ENCODE data around the gene PAX8.
"Not testable (repeated sequence)": the region's sequence is repeated elsewhere in the genome, so short reads cannot be mapped to it uniquely, and the experiment has no call there.

Gene PAX8

DNA sequence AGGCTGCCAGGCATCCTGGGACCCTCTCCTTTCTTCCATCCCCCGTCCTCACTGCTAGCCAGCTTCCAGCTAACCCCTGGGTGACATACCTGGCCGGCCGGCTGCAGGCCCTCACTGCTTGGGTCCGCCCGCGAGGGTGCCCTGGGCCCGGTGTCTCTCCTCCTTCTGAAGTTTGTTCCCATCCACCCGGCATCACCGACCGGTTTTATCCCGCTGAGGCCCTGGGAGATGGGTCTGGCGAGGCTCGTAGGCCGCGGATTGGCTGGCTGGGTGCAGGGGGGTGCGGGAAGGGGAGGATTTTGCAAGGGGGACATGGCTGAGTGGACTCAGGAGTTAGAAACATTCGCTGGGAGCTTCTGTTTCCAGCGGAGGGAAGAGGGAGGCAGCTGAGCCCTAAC is at the start of gene PAX8:
TSS of gene PAX8 (minus strand) at position 180 of the 398 bp plus-strand sequence. CDS start 527 bp downstream, outside the sequence.
- no peaks in the 10 kb centered on the region for H3K36me3 ChIP-seq (ENCODE audit: control insufficient read depth in 2 of 2, insufficient read depth in 1 of 2, low read length in 2 of 2)
- ChIA-PET POLR2A (no interaction called here), CTCF (interaction anchor here (0.6 kb wide), 1 partner anchor 80 kb away, joined by 3 read pairs; no protein-coding TSS in a partner anchor)
- H3K4me1 ChIP-seq (ENCODE audit: control insufficient read depth, insufficient read depth, low read length) = no peaks in the 10 kb centered on the region
- no peak within 1 kb of the TSS for H3K27ac ChIP-seq (ENCODE audit: extremely low read depth, low read depth, low read length)
- no peaks in the 10 kb centered on the region for H3K9me3 ChIP-seq (ENCODE audit: control insufficient read depth, insufficient read depth, low read depth, low read length)
- TF ChIP-seq, protein P1, sequence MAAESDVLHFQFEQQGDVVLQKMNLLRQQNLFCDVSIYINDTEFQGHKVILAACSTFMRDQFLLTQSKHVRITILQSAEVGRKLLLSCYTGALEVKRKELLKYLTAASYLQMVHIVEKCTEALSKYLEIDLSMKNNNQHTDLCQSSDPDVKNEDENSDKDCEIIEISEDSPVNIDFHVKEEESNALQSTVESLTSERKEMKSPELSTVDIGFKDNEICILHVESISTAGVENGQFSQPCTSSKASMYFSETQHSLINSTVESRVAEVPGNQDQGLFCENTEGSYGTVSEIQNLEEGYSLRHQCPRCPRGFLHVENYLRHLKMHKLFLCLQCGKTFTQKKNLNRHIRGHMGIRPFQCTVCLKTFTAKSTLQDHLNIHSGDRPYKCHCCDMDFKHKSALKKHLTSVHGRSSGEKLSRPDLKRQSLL (tag by site-specific recombination; IDR thresholded peaks at IDR 0.05) = no peak
- no peak for TF ChIP-seq ZNF830 (tag by site-specific recombination; IDR thresholded peaks at IDR 0.05; ENCODE audit: low read depth)
- no peak for TF ChIP-seq ZNF76 (tag by site-specific recombination; IDR thresholded peaks at IDR 0.05; ENCODE audit: borderline replicate concordance, low read depth)
- no peak for TF ChIP-seq ZNF660 (tag by site-specific recombination; IDR thresholded peaks at IDR 0.05)
- no peak for TF ChIP-seq YY1 (tag by site-specific recombination; IDR thresholded peaks at IDR 0.05)
- TF ChIP-seq, protein P2, sequence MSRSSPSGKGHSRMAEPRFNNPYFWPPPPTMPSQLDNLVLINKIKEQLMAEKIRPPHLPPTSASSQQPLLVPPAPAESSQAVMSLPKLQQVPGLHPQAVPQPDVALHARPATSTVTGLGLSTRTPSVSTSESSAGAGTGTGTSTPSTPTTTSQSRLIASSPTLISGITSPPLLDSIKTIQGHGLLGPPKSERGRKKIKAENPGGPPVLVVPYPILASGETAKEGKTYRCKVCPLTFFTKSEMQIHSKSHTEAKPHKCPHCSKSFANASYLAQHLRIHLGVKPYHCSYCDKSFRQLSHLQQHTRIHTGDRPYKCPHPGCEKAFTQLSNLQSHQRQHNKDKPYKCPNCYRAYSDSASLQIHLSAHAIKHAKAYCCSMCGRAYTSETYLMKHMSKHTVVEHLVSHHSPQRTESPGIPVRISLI (tag by site-specific recombination; IDR thresholded peaks at IDR 0.05) = no peak
- TF ChIP-seq ZNF335 (tag by site-specific recombination; conservative IDR thresholded peaks at IDR 0.05) = no peak
- no peak for TF ChIP-seq ZSCAN30 (tag by site-specific recombination; IDR thresholded peaks at IDR 0.05)
- TF ChIP-seq HOXA7 (CRISPR knock-in tag; IDR thresholded peaks at IDR 0.05; ENCODE audit: borderline replicate concordance) = no peak
- H3K4me3 ChIP-seq (ENCODE audit: low read depth, low read length) = no peak within 1 kb of the TSS

DNA sequence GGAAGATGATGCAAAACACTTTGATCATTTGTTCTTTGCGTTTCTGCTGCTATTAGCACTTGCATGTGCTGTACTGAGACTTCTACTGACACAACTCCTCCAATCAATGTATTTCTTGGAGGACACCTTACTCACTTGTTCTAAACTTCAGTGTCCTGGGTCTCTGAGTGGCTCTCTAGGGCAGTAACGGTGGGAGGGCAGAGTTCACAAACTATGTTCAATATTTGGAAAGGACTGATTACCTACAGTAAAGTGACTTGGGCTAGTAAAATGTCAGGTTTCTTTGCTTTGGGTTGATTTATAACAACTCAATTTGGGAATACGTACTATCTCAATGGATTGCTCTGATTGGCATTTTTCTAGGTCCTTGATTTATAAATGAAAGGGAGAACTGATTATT is 49.3 kb upstream of the PAX8 start:
- H3K4me1 ChIP-seq (ENCODE audit: control insufficient read depth, insufficient read depth, low read length) = peaks cover 3% of the 10 kb centered on the region; the same call in 1 of the 2 replicates
- POLR2A ChIA-PET = no interaction called here
- TF ChIP-seq ZNF391 (tag by site-specific recombination; IDR thresholded peaks at IDR 0.05; ENCODE audit: borderline replicate concordance, low read depth) (no peak), ZNF521 (tag by site-specific recombination; IDR thresholded peaks at IDR 0.05) (no peak)
- TF ChIP-seq, protein P3, sequence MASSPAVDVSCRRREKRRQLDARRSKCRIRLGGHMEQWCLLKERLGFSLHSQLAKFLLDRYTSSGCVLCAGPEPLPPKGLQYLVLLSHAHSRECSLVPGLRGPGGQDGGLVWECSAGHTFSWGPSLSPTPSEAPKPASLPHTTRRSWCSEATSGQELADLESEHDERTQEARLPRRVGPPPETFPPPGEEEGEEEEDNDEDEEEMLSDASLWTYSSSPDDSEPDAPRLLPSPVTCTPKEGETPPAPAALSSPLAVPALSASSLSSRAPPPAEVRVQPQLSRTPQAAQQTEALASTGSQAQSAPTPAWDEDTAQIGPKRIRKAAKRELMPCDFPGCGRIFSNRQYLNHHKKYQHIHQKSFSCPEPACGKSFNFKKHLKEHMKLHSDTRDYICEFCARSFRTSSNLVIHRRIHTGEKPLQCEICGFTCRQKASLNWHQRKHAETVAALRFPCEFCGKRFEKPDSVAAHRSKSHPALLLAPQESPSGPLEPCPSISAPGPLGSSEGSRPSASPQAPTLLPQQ (tag by site-specific recombination; IDR thresholded peaks at IDR 0.05) = no peak

DNA sequence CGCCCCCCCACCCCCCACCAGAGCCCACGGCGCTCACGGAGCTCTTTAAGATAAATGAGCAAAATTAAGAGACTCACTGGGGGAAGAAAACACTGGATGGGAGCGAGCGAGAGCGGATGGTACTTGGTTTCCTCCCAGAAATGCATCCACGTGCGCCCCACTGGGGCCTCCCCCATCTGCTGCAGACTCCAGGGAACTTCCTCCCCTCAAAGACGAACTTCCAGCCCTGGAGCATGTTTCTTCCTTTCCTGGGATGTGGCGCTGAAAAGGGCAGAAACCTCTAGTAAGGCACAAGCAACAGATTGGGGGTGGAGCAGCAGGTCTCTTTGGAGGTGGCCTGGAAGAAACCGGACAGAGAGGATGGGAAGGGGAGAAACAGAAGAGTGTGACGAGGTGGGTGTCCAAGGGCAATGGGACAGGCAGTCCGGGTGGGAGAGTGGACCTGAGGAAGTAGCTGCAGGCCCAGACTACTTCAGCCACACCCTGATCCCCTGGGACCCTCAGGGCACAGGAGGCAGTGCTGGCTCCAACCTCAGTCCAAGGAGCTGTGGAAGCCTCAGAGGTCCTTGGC is 46.5 kb upstream of the PAX8 start:
- TF ChIP-seq ZNF335 (tag by site-specific recombination; conservative IDR thresholded peaks at IDR 0.05) (peak; percentile 86), ZNF423 (tag by site-specific recombination; IDR thresholded peaks at IDR 0.05) (peak; percentile 30; the same call in 1 of the 2 replicates), GLIS1 (tag by site-specific recombination; IDR thresholded peaks at IDR 0.05) (peak; percentile 64), SCRT2 (tag by site-specific recombination; IDR thresholded peaks at IDR 0.05) (peak; percentile 97), SCRT1 (tag by site-specific recombination; IDR thresholded peaks at IDR 0.05; ENCODE audit: borderline replicate concordance) (peak; percentile 95), ZBTB48 (tag by site-specific recombination; IDR thresholded peaks at IDR 0.05) (0 out of 2 replicates have a peak, but pooled peaks have one; percentile 28)
- TF ChIP-seq, protein P4, sequence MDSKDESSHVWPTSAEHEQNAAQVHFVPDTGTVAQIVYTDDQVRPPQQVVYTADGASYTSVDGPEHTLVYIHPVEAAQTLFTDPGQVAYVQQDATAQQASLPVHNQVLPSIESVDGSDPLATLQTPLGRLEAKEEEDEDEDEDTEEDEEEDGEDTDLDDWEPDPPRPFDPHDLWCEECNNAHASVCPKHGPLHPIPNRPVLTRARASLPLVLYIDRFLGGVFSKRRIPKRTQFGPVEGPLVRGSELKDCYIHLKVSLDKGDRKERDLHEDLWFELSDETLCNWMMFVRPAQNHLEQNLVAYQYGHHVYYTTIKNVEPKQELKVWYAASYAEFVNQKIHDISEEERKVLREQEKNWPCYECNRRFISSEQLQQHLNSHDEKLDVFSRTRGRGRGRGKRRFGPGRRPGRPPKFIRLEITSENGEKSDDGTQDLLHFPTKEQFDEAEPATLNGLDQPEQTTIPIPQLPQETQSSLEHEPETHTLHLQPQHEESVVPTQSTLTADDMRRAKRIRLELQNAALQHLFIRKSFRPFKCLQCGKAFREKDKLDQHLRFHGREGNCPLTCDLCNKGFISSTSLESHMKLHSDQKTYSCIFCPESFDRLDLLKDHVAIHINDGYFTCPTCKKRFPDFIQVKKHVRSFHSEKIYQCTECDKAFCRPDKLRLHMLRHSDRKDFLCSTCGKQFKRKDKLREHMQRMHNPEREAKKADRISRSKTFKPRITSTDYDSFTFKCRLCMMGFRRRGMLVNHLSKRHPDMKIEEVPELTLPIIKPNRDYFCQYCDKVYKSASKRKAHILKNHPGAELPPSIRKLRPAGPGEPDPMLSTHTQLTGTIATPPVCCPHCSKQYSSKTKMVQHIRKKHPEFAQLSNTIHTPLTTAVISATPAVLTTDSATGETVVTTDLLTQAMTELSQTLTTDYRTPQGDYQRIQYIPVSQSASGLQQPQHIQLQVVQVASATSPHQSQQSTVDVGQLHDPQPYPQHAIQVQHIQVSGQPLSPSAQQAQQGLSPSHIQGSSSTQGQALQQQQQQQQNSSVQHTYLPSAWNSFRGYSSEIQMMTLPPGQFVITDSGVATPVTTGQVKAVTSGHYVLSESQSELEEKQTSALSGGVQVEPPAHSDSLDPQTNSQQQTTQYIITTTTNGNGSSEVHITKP (tag by site-specific recombination; IDR thresholded peaks at IDR 0.05) = peak; percentile 43; the same call in 1 of the 2 replicates
- CTCF ChIA-PET; H3K36me3 ChIP-seq (ENCODE audit: control insufficient read depth in 2 of 2, insufficient read depth in 1 of 2, low read length in 2 of 2); H3K9me3 ChIP-seq (ENCODE audit: control insufficient read depth, insufficient read depth, low read depth, low read length); H3K4me1 ChIP-seq (ENCODE audit: control insufficient read depth, insufficient read depth, low read length): not testable (repeated sequence)
- Histone ChIP-seq H3K27ac (ENCODE audit: extremely low read depth, low read depth, low read length) (peak overlapping the region; percentile 60; the same call in 1 of the 2 replicates), H3K4me3 (ENCODE audit: low read depth, low read length) (peak overlapping the region; percentile 40)
- POLR2A ChIA-PET = interaction anchor here (0.6 kb wide), 1 partner anchor 26 kb away, joined by 3 read pairs; no protein-coding TSS in a partner anchor

More for the DNA sequence above, 49.3 kb upstream of the PAX8 start:
- H3K36me3 ChIP-seq (ENCODE audit: control insufficient read depth in 2 of 2, insufficient read depth in 1 of 2, low read length in 2 of 2) = no peaks in the 10 kb centered on the region
- CTCF ChIA-PET = no interaction called here
- no peaks in the 10 kb centered on the region for H3K9me3 ChIP-seq (ENCODE audit: control insufficient read depth, insufficient read depth, low read depth, low read length)
- H3K27ac ChIP-seq (ENCODE audit: extremely low read depth, low read depth, low read length) = no peak overlapping the region
- H3K4me3 ChIP-seq (ENCODE audit: low read depth, low read length) = no peak overlapping the region
